LNCaP clone FGC (cell line): Measurements from ENCODE around the gene ZNF587.

ENCODE experiments used
- DNase-seq: peaks from one replicate; pipeline ENCODE4 v3.0.0-alpha.2; 2011; ENCODE audit warnings: low read depth
- H3K4me3 ChIP-seq: 2 replicates; pipeline ENCODE4 v1.5.1; 2011; ENCODE audit warnings: mild to moderate bottlenecking, low read depth, low read length, control low read depth
- TF ChIP-seq, protein P1 (sequence below): IDR thresholded peaks from 2 replicates; pipeline ENCODE4 v1.5.1; 2012; ENCODE audit warnings: mild to moderate bottlenecking; ENCODE audit not compliant: control insufficient read depth, insufficient read depth; ENCODE audit errors: extremely low read depth

Gene ZNF587

DNA sequence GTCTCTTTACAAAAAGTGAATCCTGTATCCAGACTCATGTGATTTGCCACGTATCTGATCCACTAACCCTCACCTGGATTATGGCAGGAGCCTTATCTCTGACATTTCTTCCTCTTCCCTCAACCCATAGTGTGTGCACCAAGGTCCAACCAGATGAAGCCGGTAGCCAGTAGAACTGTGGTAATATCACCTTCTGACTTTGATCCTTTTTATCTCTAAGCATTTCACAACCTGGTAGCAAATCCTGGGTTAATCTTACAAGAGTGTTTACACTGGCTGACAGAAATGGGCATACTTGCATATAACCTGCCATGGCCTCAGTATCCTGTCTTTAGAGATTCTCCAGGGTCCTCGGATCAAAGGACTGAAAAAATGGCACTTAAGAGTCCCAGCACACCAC is 64.9 kb downstream of the ZNF587 start:
- no peak overlapping the region for H3K4me3 ChIP-seq
- DNase-seq, result no peak

More for the DNA sequence above, 64.9 kb downstream of the ZNF587 start:
- TF ChIP-seq, protein P1, sequence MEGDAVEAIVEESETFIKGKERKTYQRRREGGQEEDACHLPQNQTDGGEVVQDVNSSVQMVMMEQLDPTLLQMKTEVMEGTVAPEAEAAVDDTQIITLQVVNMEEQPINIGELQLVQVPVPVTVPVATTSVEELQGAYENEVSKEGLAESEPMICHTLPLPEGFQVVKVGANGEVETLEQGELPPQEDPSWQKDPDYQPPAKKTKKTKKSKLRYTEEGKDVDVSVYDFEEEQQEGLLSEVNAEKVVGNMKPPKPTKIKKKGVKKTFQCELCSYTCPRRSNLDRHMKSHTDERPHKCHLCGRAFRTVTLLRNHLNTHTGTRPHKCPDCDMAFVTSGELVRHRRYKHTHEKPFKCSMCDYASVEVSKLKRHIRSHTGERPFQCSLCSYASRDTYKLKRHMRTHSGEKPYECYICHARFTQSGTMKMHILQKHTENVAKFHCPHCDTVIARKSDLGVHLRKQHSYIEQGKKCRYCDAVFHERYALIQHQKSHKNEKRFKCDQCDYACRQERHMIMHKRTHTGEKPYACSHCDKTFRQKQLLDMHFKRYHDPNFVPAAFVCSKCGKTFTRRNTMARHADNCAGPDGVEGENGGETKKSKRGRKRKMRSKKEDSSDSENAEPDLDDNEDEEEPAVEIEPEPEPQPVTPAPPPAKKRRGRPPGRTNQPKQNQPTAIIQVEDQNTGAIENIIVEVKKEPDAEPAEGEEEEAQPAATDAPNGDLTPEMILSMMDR, result no peak
